Fibroblast of mammary gland (primary cell): ENCODE measurements around the gene MYD88.
A peak's percentile ranks its signal among the peaks of the same experiment; 100 is the strongest.

ENCODE experiments used
- DNase-seq: peaks from one replicate; pipeline ENCODE4 v3.0.0-alpha.2; 2010; ENCODE audit warnings: low read depth
- H3K4me3 ChIP-seq: 2 replicates; pipeline ENCODE4 v1.5.1; 2011; ENCODE audit warnings: low read depth, mild to moderate bottlenecking, low read length, moderate library complexity; ENCODE audit not compliant: control insufficient read depth
- TF ChIP-seq, protein P1 (sequence below): conservative IDR thresholded peaks from 2 replicates; pipeline ENCODE4 v1.5.1; 2011; ENCODE audit warnings: low read depth, low read length, inconsistent platforms; ENCODE audit not compliant: control insufficient read depth, insufficient read depth

Gene MYD88

DNA sequence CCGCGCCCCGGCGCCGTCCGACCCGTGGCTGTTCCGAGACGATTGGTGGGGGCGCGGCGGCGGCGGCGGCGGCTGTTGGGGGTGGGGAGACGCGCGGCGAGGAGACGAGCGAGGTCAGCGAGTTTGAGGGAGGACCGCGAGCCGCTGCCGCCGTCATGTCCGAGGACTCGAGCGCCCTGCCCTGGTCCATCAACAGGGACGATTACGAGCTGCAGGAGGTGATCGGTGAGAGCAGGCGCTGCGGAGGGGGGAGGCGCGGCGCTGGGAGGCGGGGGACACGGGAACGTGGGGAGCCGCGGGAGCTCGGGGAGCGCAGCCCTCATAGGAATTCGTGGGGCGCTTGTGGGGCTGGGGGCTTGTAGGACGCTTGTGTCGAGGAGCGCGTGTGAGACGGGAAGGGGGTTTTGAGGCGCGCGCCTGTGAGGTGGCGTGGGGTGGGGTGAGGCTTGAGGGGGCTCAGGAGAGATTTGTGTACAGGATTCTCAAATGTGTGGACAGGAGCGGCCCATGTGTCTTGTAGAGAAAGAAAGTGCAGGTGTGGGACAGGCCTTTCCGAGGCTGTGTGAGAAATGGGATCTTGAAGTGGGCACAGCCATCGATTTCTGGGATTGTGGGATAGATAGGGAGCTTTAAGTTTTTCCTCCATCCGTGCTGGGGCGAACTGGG is 27.4 kb downstream of the MYD88 start:
- TF ChIP-seq, protein P1, sequence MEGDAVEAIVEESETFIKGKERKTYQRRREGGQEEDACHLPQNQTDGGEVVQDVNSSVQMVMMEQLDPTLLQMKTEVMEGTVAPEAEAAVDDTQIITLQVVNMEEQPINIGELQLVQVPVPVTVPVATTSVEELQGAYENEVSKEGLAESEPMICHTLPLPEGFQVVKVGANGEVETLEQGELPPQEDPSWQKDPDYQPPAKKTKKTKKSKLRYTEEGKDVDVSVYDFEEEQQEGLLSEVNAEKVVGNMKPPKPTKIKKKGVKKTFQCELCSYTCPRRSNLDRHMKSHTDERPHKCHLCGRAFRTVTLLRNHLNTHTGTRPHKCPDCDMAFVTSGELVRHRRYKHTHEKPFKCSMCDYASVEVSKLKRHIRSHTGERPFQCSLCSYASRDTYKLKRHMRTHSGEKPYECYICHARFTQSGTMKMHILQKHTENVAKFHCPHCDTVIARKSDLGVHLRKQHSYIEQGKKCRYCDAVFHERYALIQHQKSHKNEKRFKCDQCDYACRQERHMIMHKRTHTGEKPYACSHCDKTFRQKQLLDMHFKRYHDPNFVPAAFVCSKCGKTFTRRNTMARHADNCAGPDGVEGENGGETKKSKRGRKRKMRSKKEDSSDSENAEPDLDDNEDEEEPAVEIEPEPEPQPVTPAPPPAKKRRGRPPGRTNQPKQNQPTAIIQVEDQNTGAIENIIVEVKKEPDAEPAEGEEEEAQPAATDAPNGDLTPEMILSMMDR = no peak
- peak; percentile 42 for DNase-seq
- peak overlapping the region; percentile 91 for H3K4me3 ChIP-seq

DNA sequence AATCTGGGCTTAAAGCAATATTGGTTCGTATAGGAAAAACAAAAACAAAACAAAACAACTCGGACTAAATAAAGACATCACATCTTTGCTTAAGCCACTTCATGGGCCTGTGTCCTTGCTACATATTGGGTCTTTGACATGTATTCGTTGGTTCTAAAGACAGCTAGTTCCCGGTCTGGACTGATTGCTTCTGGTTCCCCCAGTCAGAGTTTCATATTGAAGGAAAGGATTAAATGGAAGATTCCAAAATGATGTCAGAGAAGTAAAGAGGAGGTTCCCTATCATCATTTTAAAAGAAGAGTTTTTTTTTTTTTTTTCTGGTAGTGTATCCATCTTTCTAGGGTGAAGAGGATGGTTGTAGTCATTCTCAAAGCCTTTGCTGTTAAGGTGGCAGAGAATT is 29.1 kb downstream of the MYD88 start:
- TF ChIP-seq, protein P1 = no peak
- DNase-seq = no peak
- H3K4me3 ChIP-seq = no peak overlapping the region

DNA sequence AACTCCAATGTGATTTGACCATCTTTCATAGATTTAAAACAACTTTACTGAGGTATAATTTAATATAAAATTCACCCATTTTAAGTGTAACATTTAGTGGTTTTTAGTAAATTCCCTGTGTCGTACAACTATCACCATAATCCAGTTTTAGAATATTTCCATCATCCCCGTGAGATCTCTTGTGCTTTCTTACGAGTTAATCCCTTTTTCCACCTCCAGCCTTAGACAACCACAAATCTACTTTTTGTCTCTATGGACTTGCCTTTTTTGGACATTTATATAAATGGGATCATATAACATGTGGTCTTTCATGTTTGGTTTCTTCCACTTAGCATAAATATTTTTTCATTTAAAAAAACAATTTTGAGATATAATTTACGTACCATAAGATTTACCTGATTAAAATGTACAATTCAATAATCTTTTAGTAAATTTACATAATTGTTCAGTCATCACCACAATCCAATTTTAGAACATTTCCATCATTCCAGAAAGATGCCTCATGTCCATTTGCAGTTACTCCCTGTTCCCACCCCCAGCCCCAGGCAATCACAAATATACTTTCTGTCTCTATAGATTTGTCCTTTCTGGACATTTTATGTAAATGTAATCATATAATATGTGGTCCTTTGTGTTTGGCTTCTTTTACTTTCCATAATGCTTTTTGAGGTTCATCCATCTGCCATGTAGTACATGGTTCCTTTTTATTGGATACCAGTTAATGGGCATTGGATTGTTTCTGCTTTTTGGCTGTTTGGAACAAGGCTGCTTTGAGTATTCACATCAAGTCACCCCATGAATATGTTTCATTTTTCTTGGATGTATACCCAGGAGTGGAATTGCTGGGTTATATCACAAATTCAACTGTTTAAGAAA is 29.9 kb downstream of the MYD88 start:
- TF ChIP-seq, protein P1 = no peak
- peak; percentile 70 for DNase-seq
- peak overlapping the region; percentile 15 for H3K4me3 ChIP-seq

DNA sequence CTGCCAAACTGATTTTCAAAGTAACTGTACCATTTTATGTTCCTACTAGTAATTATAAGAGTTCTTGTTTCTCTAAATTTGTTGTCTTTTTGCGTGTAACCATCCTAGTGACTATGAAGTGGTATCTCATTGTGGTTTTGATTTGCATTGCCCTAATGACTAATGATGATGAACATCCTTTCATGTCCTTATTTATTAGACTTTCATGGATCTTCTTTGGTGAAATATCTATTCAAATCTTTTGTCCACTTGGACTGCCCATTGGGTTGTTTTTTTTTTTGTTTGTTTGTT is 30.5 kb downstream of the MYD88 start:
- H3K4me3 ChIP-seq = peak overlapping the region; percentile 2
- DNase-seq = peak; percentile 78
- TF ChIP-seq, protein P1 = no peak

DNA sequence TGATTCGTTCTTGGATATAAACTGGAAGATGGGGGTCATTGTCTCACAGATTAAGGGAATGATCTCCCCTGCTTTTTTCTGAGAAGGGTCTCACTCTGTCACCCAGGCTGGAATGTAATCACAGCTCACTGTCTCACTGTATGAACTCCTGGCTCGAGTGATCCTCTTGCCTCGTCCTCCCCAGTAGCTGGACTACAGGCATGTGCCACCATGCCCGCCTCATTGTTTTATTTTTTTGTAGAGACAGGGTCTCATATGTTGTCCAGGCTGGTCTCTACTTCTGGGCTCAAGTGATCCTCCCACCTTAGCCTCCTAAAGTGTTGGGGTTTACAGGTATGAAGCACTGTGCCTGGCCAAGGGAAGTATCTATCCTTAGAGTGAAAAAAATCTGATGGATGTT is 32.3 kb downstream of the MYD88 start:
- no peak overlapping the region for H3K4me3 ChIP-seq
- TF ChIP-seq, protein P1 = no peak
- no peak for DNase-seq

DNA sequence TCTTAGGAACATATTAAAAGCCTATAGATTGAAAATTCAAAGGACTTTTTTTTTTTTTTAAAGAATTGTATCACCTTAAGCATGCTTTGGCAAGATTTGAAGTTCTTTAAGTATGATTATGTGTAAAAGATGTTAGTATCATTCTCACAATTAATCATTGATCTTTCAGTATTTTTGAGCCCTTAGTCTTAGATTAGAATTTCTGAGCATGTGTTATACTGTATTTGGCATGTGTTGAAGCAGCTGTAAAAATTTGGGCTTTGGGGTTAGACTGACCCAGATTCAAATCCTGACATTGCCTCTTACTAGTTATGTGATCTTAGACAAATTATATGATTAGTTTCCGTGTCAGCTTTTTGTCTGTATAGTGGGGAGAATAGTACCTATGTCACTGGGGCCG is 33.2 kb downstream of the MYD88 start:
- TF ChIP-seq, protein P1 = no peak
- H3K4me3 ChIP-seq = no peak overlapping the region
- DNase-seq = no peak
